ENCODE data around the gene HNRNPUL2.
"Not testable (repeated sequence)": the region's sequence is repeated elsewhere in the genome, so short reads cannot be mapped to it uniquely, and the experiment has no call there.

HNRNPUL2 gene

DNA sequence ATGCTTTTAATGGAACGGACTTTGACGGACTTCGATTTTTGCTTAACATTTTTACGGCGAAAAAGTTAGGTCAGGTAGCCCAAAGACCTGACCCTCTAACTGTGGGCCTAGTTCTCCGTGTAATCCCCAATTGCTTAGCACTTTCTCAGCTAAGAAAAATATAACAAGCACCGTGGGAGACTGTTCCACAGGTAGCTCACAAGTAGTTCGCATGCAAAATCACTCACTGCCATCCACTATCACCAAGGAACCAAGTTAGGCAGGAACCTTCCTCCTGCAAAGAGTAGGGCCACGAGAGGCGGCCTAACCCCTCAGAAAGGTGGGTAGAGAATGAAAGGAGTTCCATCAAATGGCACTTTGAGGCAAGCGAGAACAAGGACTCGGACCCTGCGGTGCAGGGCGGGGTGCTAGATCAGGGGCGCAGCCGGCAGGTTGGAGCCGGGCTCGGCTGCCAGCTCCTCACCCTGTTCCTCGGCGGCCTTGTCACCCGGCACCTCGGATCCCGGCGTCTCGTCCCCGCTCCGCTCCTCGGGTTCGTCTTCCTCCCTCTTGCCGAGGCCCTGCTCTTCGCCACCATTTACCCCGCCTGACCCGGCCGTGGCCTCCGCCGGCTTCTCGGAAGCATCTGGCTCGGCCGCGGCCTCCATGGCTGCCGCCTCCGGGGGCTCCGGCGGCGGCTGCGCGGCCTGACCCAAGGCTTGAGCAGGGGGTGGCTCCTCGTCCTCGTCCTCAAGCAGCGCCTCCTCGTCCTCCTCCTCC is 922 bp downstream of the HNRNPUL2 start:
- DNase-seq, result no peak

DNA sequence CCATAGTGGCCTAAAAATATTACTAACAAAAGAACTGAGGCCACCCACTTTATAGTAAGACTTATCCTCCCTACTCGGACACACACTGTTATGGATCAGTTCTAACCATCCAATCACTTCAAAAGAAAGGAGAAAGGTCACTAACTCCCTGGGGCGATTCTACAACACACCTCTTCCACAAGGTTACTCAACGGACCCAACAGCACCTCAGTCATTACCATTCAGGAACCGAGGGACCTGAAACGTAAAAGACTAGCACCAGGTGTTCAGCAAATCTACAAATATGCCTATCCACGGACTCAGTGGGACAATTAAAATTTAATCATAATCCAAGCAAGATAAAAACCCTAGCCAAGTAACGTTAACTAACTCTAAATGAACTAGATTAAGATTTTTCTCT is 1.6 kb downstream of the HNRNPUL2 start:
- DNase-seq, result no peak

- DNase-seq, result no peak
Observed at GRCh38 chr11:62724171-62724570, 3.1 kb downstream of the HNRNPUL2 start.

- DNase-seq, result no peak
Observed at GRCh38 chr11:62721994-62722393, 5.3 kb downstream of the HNRNPUL2 start.

- DNase-seq, result no peak
Observed at GRCh38 chr11:62719302-62719978, 7.8 kb downstream of the HNRNPUL2 start.

DNA sequence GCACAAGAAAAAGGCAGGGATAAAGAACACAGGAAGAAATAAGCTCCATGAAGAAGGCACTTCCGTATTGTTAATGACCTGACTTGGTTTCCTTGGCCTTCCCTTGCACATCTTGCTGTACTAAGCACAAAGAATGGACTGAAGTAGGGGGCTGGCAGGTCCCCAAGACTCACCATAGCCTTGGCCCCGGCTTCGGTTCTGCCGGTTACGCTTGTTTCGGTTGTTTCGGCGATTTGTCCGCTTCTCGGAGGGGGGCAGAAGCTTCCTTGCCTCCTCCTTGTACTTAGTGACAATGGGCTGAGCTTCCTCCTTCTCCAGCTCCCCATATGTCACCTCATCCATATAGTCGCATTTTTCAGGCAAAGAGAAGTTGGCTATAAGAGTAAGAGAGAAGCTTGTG is 10.4 kb downstream of the HNRNPUL2 start:
- no peak for DNase-seq

- no peak for DNase-seq
Observed at GRCh38 chr11:62716206-62716605, 11.1 kb downstream of the HNRNPUL2 start.

DNA sequence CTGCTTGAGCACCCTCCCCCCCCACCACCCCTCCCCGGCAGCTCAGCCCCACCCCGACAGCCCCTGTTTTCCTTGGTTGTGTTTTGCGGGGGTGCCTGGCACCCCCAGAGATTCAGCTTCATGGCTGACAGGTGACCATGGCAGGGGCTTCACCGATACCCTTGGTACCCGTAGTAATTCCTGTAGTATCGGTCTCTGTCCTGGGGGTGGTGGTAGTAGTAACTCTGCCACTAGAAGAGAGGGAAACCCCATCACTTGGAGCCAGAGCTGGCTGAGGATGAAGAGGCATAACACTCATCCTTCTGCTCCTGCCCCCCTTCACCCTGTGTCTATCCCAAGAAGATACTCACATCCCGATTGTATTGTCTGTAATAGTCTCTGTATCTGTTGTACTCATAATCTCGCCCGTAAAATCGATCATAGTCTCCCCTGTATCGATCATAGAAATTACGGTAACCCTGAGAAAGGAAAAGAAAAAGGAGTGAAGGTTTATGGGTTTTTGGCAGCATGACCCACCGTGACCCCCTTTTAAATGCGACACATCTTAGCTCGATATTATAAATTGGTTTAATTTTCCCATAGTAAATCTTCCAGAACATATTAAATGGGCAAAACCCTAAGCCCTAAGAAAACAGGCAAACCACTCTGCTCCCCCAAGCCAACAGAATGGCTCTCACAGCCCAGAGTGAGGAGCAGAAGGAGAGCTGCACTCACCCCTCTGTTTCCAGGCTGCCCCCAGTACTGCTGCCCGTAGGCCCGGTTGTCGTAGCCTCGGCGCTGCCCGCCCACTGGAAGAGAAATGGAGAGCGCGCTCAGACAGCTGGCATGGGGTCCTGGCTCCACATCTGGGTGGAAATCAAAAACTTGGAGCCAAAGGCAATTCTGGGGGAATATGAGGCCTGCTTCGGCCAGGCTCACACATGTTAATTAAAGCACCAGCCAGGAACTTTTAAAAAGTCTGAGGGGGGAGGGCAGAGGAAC is 11.8 kb downstream of the HNRNPUL2 start:
- no peak for DNase-seq

GRCh38 chr11:62713343-62713742 is 13.9 kb downstream of the HNRNPUL2 start:
- no peak for DNase-seq

DNA sequence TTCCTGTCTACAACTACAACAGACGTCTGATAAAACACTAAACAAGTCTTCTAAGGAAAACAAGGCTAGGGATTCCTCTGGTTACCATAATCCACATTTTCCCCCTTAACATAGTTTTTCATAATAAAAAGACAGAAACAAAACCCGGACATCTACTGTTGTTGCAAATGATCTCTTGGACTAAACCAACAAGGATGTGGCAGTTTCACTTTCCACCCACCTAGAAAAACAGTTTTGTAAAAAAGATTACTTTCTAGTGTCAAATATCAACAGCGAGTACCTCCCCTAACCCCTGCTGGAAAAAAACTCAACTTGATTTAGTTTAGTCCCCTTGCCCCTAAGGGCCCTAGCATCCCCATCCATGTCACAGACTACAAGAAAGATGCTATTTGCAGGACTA is 14.4 kb downstream of the HNRNPUL2 start:
- DNase-seq, result no peak

DNA sequence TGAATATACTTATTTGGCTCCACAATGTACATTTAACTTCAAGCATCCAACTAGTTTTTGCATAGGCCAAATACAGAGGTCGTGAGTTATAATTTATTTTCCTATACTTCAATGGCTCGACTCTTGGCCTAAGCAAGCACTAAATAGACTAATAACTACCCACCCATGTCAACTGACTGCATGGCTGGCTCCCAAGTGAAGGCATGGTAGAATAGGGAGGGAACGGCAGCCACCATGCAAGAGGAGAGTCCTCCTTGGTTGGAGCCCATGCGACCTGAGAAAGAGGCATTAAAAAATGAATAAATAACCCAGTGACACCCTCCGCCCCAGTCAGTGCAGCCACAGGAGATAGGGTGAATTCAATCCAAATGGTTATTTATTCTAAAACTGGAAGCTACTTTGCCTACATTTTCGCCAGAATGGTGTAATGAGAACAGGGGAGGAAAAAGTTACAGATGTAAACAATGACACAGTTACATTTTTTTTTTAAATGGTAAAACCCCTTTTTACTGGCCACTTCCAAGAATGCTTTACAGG is 14.9 kb downstream of the HNRNPUL2 start:
- DNase-seq, result no peak

GRCh38 chr11:62710001-62710345 is 17.3 kb downstream of the HNRNPUL2 start:
- peak; percentile 19 for DNase-seq

- DNase-seq, result peak; percentile 96
Observed at GRCh38 chr11:62709247-62710000, 17.8 kb downstream of the HNRNPUL2 start.

GRCh38 chr11:62708793-62709192 is 18.5 kb downstream of the HNRNPUL2 start:
- DNase-seq, result peak; percentile 49

- DNase-seq, result no peak
Observed at GRCh38 chr11:62708392-62708791, 18.9 kb downstream of the HNRNPUL2 start.

GRCh38 chr11:62707277-62707861 is 19.9 kb downstream of the HNRNPUL2 start, which contains the start of the genes BSCL2 and GNG3:
BSCL2 (minus strand) TSS chr11:62707424; CDS start chr11:62707195, 229 bp downstream.
GNG3 (plus strand) TSS chr11:62707676; CDS start chr11:62708296, 620 bp downstream.
- no peak for DNase-seq

DNA sequence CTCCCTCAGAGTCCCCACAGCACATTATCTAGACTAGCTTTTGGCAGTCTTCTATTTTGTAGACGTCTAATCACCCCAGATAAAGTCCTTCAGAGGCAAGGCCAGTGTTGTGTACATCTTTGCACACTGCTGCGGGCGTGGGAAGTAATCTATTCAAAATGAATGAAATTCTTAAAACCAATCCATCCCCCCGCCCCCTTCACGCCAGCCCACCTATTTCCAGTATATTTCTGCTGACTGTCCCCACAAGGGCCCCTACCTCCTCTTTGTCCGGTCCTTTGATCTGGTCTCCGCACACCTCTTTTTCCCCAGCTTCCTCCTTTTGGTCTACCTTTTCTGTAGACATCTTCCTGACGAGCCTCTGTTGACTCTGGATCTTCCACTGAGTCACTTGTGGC is 20.4 kb downstream of the HNRNPUL2 start:
- no peak for DNase-seq

GRCh38 chr11:62705880-62706849 is 21.1 kb downstream of the HNRNPUL2 start:
- peak; percentile 95 for DNase-seq

- DNase-seq, result no peak
Observed at GRCh38 chr11:62705413-62705812, 21.8 kb downstream of the HNRNPUL2 start.

- DNase-seq, result not testable (repeated sequence)
Observed at GRCh38 chr11:62703921-62704320, 23.3 kb downstream of the HNRNPUL2 start.

Measured in activated gamma-delta T cell treated with Interleukin-2 at 50 U/mL for 16 hours (primary cell).